Measurements from ENCODE around the gene FBXO3. TPM values are rescaled to one million over a fixed set of nuclear protein-coding genes. Genes with fewer than 3 reads are reported as not detected.

Gene FBXO3
- total and polyA plus RNA-seq, 2 experiments from 2014 or later: 12.5 to 28.4 TPM

DNA sequence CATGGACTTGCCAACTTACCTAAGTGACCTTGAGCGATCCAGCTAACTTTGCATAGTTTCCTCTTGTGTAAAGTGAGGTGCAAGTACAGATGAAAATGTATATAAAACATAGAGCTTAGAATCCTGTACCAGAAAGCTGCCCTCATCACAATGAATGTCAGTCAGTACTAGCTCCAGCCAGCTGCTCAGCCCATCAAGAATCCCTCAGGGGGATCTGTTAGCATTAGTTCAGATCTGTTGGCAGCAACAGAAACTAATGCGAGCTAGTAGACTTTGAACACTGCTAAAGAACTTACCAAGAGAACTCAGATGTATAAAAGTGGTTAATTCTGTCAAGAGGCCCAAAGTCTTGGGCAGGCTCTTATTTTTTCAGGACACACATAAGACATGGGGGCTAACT is 67.4 kb downstream of the FBXO3 start (continued):
- TF ChIP-seq, protein P1, sequence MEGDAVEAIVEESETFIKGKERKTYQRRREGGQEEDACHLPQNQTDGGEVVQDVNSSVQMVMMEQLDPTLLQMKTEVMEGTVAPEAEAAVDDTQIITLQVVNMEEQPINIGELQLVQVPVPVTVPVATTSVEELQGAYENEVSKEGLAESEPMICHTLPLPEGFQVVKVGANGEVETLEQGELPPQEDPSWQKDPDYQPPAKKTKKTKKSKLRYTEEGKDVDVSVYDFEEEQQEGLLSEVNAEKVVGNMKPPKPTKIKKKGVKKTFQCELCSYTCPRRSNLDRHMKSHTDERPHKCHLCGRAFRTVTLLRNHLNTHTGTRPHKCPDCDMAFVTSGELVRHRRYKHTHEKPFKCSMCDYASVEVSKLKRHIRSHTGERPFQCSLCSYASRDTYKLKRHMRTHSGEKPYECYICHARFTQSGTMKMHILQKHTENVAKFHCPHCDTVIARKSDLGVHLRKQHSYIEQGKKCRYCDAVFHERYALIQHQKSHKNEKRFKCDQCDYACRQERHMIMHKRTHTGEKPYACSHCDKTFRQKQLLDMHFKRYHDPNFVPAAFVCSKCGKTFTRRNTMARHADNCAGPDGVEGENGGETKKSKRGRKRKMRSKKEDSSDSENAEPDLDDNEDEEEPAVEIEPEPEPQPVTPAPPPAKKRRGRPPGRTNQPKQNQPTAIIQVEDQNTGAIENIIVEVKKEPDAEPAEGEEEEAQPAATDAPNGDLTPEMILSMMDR (conservative IDR thresholded peaks at IDR 0.05; ENCODE audit: low read depth in 2 of 2): no peak
- TF ChIP-seq POLR2AphosphoS5 (IDR thresholded peaks at IDR 0.05; ENCODE audit: low read depth) (no peak), ZNF331 (CRISPR knock-in tag; IDR thresholded peaks at IDR 0.05; ENCODE audit: low read depth) (no peak), ETS1 (IDR thresholded peaks at IDR 0.05) (no peak), ZNF114 (CRISPR knock-in tag; IDR thresholded peaks at IDR 0.05) (no peak), EZH2 (IDR thresholded peaks at IDR 0.05; ENCODE audit: low read depth, unreplicated experiment) (no peak)

- H3K27ac ChIP-seq (ENCODE audit: low read depth): no peak overlapping the region
- H3K27me3 Mint-ChIP-seq (ENCODE audit: insufficient read depth, low read depth, poor library complexity): peaks cover 3% of the 10 kb centered on the region
- TF ChIP-seq ETS1 (IDR thresholded peaks at IDR 0.05): no peak
- no peak for TF ChIP-seq EZH2 (IDR thresholded peaks at IDR 0.05; ENCODE audit: low read depth, unreplicated experiment)
- TF ChIP-seq STAT1 (IDR thresholded peaks at IDR 0.05; ENCODE audit: unreplicated experiment): no peak
- no peak for TF ChIP-seq CREB1 (CRISPR knock-in tag; IDR thresholded peaks at IDR 0.05; ENCODE audit: low read depth)
- TF ChIP-seq, protein P2, sequence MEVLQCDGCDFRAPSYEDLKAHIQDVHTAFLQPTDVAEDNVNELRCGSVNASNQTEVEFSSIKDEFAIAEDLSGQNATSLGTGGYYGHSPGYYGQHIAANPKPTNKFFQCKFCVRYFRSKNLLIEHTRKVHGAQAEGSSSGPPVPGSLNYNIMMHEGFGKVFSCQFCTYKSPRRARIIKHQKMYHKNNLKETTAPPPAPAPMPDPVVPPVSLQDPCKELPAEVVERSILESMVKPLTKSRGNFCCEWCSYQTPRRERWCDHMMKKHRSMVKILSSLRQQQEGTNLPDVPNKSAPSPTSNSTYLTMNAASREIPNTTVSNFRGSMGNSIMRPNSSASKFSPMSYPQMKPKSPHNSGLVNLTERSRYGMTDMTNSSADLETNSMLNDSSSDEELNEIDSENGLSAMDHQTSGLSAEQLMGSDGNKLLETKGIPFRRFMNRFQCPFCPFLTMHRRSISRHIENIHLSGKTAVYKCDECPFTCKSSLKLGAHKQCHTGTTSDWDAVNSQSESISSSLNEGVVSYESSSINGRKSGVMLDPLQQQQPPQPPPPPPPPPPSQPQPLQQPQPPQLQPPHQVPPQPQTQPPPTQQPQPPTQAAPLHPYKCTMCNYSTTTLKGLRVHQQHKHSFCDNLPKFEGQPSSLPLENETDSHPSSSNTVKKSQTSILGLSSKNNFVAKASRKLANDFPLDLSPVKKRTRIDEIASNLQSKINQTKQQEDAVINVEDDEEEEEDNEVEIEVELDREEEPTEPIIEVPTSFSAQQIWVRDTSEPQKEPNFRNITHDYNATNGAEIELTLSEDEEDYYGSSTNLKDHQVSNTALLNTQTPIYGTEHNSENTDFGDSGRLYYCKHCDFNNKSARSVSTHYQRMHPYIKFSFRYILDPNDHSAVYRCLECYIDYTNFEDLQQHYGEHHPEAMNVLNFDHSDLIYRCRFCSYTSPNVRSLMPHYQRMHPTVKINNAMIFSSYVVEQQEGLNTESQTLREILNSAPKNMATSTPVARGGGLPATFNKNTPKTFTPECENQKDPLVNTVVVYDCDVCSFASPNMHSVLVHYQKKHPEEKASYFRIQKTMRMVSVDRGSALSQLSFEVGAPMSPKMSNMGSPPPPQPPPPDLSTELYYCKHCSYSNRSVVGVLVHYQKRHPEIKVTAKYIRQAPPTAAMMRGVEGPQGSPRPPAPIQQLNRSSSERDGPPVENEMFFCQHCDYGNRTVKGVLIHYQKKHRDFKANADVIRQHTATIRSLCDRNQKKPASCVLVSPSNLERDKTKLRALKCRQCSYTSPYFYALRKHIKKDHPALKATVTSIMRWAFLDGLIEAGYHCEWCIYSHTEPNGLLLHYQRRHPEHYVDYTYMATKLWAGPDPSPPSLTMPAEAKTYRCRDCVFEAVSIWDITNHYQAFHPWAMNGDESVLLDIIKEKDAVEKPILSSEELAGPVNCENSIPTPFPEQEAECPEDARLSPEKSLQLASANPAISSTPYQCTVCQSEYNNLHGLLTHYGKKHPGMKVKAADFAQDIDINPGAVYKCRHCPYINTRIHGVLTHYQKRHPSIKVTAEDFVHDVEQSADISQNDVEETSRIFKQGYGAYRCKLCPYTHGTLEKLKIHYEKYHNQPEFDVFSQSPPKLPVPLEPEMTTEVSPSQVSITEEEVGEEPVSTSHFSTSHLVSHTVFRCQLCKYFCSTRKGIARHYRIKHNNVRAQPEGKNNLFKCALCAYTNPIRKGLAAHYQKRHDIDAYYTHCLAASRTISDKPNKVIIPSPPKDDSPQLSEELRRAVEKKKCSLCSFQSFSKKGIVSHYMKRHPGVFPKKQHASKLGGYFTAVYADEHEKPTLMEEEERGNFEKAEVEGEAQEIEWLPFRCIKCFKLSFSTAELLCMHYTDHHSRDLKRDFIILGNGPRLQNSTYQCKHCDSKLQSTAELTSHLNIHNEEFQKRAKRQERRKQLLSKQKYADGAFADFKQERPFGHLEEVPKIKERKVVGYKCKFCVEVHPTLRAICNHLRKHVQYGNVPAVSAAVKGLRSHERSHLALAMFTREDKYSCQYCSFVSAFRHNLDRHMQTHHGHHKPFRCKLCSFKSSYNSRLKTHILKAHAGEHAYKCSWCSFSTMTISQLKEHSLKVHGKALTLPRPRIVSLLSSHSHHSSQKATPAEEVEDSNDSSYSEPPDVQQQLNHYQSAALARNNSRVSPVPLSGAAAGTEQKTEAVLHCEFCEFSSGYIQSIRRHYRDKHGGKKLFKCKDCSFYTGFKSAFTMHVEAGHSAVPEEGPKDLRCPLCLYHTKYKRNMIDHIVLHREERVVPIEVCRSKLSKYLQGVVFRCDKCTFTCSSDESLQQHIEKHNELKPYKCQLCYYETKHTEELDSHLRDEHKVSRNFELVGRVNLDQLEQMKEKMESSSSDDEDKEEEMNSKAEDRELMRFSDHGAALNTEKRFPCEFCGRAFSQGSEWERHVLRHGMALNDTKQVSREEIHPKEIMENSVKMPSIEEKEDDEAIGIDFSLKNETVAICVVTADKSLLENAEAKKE (CRISPR knock-in tag; IDR thresholded peaks at IDR 0.05): no peak
- TF ChIP-seq EZH2phosphoT487 (IDR thresholded peaks at IDR 0.05; ENCODE audit: unreplicated experiment): no peak
- TF ChIP-seq NANOG (IDR thresholded peaks at IDR 0.05; ENCODE audit: borderline replicate concordance): no peak
- no peak for TF ChIP-seq POLR2AphosphoS5 (IDR thresholded peaks at IDR 0.05; ENCODE audit: low read depth)
Observed at GRCh38 chr11:33706546-33706945, 67.8 kb downstream of the FBXO3 start.

More at GRCh38 chr11:33706546-33706945, 67.8 kb downstream of the FBXO3 start:
- H3K9me3 Mint-ChIP-seq: no peaks in the 10 kb centered on the region
- Histone ChIP-seq H4K20me1 (replicated peaks; ENCODE audit: insufficient read depth) (no peaks in the 10 kb centered on the region), H3K27me3 (ENCODE audit: insufficient read depth) (no peaks in the 10 kb centered on the region), H3K36me3 (ENCODE audit: insufficient read depth) (peaks cover 7% of the 10 kb centered on the region; the same call in 1 of the 2 replicates), H3K4me1 (ENCODE audit: insufficient read depth) (peaks cover 12% of the 10 kb centered on the region), H3F3A (replicated peaks; ENCODE audit: low read depth) (no peaks in the 10 kb centered on the region), H3K4me3 (no peak overlapping the region), H3K79me2 (replicated peaks; ENCODE audit: insufficient read depth) (no peaks in the 10 kb centered on the region), H3K4me2 (no peak overlapping the region), H3K9me2 (ENCODE audit: insufficient read depth) (no peaks in the 10 kb centered on the region), H2AFZ (no peak overlapping the region)
- DNase-seq (ENCODE audit: low spot score) (no peak), ATAC-seq (no peak)
- no peak overlapping the region for H3K4me3 Mint-ChIP-seq
- peaks cover 9% of the 10 kb centered on the region; the same call in 2 of the 3 replicates for H3K36me3 Mint-ChIP-seq (ENCODE audit: low read depth)
- H3K27ac Mint-ChIP-seq: no peak overlapping the region
- H3K4me1 Mint-ChIP-seq: peaks cover 15% of the 10 kb centered on the region; the same call in 2 of the 3 replicates
